Left cardiac atrium (tissue), 4 donors: ENCODE data around the gene RMND5B. TPM values are rescaled to one million over a fixed set of nuclear protein-coding genes. Genes with fewer than 3 reads are reported as not detected.
"Not testable (repeated sequence)": the region's sequence is repeated elsewhere in the genome, so short reads cannot be mapped to it uniquely, and the experiment has no call there.

Experiments
- ATAC-seq, 2 donors: fragments of 200-7000 bp; cut with Tn5 transposase; one replicate each; pipeline ENCODE4 v1.9.1; 2020; ENCODE audit warnings: mild to moderate bottlenecking in 2 of 2, moderate library complexity in 2 of 2
- DNase-seq: peaks from one replicate; pipeline ENCODE4 v3.0.0-alpha.2; 2020
- intact Hi-C, 2 donors: fragments of 100-400 bp; cut with DNase I; formaldehyde crosslinking; loops; one replicate each; pipeline versions ENCODE4 v1.14.1 to v1.15.1; 2022 to 2023
- total RNA-seq, 2 donors: library from RNA; stranded (reverse); fragmentation: NEBNext Ultra II Directional; extraction: Animal tissue kit (Norgen Biotek cat#: 25700); gene quantifications; one replicate each; pipeline ENCODE4 v1.2.1, GENCODE V29; 2021
- donor health status: DM: no; HTN: yes; CAD: no.
- donor health status: DM: no; HTN: yes; CAD: no; lungs with severe emphysema.
- donor health status: DM: yes; HTN: yes; CAD: no.
- donor health status: Dilated cardiomyopathy.

The RMND5B gene
- total RNA-seq, 2 donors from 2014 or later = 35.4 TPM

GRCh38 chr5:178193251-178193809 lies 62.5 kb downstream of the RMND5B start:
- DNase-seq (no peak), ATAC-seq (no peak)
- intact Hi-C loops = no loop called here

GRCh38 chr5:178194026-178194425 lies 63.2 kb downstream of the RMND5B start:
- ATAC-seq = no peak
- no peak for DNase-seq
- intact Hi-C loops = no loop called here

- ATAC-seq (no peak), DNase-seq (no peak)
- intact Hi-C loops = no loop called here
These were observed 65.5 kb downstream of the RMND5B start for GRCh38 chr5:178196281-178196812.

- intact Hi-C loops = no loop called here
- ATAC-seq = no peak
- DNase-seq = no peak
These were observed 66.2 kb downstream of the RMND5B start for GRCh38 chr5:178196986-178197385.

- DNase-seq, ATAC-seq, intact Hi-C loops: not testable (repeated sequence)
These were observed 67.3 kb downstream of the RMND5B start for GRCh38 chr5:178198151-178198550.

- intact Hi-C loops = no loop called here
- no peak for DNase-seq
- no peak for ATAC-seq
These were observed 67.9 kb downstream of the RMND5B start for GRCh38 chr5:178198706-178199105.

- no peak for DNase-seq
- intact Hi-C loops = no loop called here
- no peak for ATAC-seq
These were observed 69.0 kb downstream of the RMND5B start for GRCh38 chr5:178199581-178200434.

Other genes starting within 250 kb of the RMND5B start
- not detected for gene PROP1, start 134.8 kb upstream of the RMND5B start, total RNA-seq
- 1 to 10 TPM; 1.5 TPM for gene N4BP3, start 17.5 kb upstream of the RMND5B start, total RNA-seq
- 10 to 100 TPM; 78.3 to 89.5 TPM for gene NHP2, start 22.9 kb downstream of the RMND5B start, total RNA-seq
- not detected for gene GMCL2, start 56.4 kb downstream of the RMND5B start, total RNA-seq
- gene HNRNPAB, start 73.5 kb downstream of the RMND5B start, total RNA-seq = 100 to 1,000 TPM in 1 of 2 donors, 10 to 100 TPM in 1; 81.3 to 141 TPM
- 10 to 100 TPM; 43.6 to 53.5 TPM for gene PHYKPL, start 101.8 kb downstream of the RMND5B start, total RNA-seq